GM06990 (cell line): ENCODE results near the gene LDHAL6B.
A peak's percentile ranks its signal among the peaks of the same experiment; 100 is the strongest.

Source experiments
- DNase-seq: peaks from one replicate; pipeline ENCODE4 v3.0.0-alpha.2; 2011; ENCODE audit not compliant: insufficient read length; ENCODE audit errors: extremely low read depth
- H3K27me3 ChIP-seq: replicated peaks from 2 replicates; pipeline ENCODE4 v1.6.0; 2011; ENCODE audit warnings: low read length; ENCODE audit not compliant: control insufficient read depth, insufficient read depth
- H3K36me3 ChIP-seq: 2 replicates; pipeline ENCODE4 v1.5.1; 2011; ENCODE audit warnings: low read length; ENCODE audit not compliant: control insufficient read depth, insufficient read depth
- H3K4me3 ChIP-seq: replicated peaks from 2 replicates; pipeline ENCODE4 v1.5.1; 2011; ENCODE audit warnings: low read depth, mild to moderate bottlenecking, control low read depth, low read length
- CTCF ChIP-seq: IDR thresholded peaks from 2 replicates; pipeline ENCODE4 v1.5.1; 2011; ENCODE audit warnings: low read length, control low read depth, mild to moderate bottlenecking, inconsistent platforms; ENCODE audit not compliant: insufficient read depth, poor library complexity, severe bottlenecking

LDHAL6B gene

GRCh38 chr15:59232476-59232875, 25.8 kb downstream of the LDHAL6B start:
- no peak for DNase-seq
- peaks cover 5% of the 10 kb centered on the region for H3K36me3 ChIP-seq
- no peaks in the 10 kb centered on the region for H3K27me3 ChIP-seq
- TF ChIP-seq CTCF: no peak
- H3K4me3 ChIP-seq: no peak overlapping the region

- H3K36me3 ChIP-seq: peaks cover 6% of the 10 kb centered on the region
- no peak for DNase-seq
- TF ChIP-seq CTCF: no peak
- H3K4me3 ChIP-seq: no peak overlapping the region; the same call in 1 of the 2 replicates
- no peaks in the 10 kb centered on the region for H3K27me3 ChIP-seq
Measured at GRCh38 chr15:59236394-59236793, 29.8 kb downstream of the LDHAL6B start.

- peak; percentile 51 for DNase-seq
- H3K36me3 ChIP-seq: peaks cover 2% of the 10 kb centered on the region
- TF ChIP-seq CTCF: no peak
- H3K27me3 ChIP-seq: no peaks in the 10 kb centered on the region
- H3K4me3 ChIP-seq: peak overlapping the region; percentile 49
Measured at GRCh38 chr15:59237119-59237855, 30.6 kb downstream of the LDHAL6B start.

GRCh38 chr15:59237924-59238331, 31.3 kb downstream of the LDHAL6B start:
- Histone ChIP-seq H3K36me3 (peaks cover 2% of the 10 kb centered on the region), H3K4me3 (peak overlapping the region; percentile 49), H3K27me3 (no peaks in the 10 kb centered on the region)
- TF ChIP-seq CTCF: no peak
- DNase-seq: peak; percentile 22

- peaks cover 2% of the 10 kb centered on the region for H3K36me3 ChIP-seq
- DNase-seq: no peak
- TF ChIP-seq CTCF: no peak
- no peak overlapping the region for H3K4me3 ChIP-seq
- H3K27me3 ChIP-seq: no peaks in the 10 kb centered on the region
Measured at GRCh38 chr15:59240036-59240435, 33.4 kb downstream of the LDHAL6B start.

GRCh38 chr15:59242649-59243048, 36.0 kb downstream of the LDHAL6B start:
- TF ChIP-seq CTCF: no peak
- H3K27me3 ChIP-seq: no peaks in the 10 kb centered on the region
- H3K4me3 ChIP-seq: no peak overlapping the region
- peaks cover 2% of the 10 kb centered on the region for H3K36me3 ChIP-seq
- no peak for DNase-seq
